ENCODE measurements around the gene CSRNP3.

The CSRNP3 gene

DNA sequence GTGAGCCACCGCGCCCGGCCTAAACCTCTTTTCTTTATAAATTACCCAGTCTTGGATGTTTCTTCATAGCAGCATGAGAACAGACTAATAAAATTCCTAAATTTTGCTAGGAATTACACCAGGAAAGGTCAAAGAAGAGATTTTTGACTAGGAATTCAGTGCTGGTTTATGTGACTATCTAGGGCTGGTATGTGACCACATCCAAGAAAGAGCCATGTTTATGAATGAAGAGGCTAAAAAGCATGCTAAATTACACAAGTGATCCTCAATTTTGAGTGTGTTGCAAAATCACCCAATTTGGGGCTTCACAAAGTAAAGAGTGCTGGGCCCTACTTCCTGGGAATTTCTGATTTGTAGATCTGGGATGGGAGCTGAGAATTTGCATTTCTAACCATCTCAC lies 123.6 kb downstream of the CSRNP3 start:
- DNase-seq = no peak

DNA sequence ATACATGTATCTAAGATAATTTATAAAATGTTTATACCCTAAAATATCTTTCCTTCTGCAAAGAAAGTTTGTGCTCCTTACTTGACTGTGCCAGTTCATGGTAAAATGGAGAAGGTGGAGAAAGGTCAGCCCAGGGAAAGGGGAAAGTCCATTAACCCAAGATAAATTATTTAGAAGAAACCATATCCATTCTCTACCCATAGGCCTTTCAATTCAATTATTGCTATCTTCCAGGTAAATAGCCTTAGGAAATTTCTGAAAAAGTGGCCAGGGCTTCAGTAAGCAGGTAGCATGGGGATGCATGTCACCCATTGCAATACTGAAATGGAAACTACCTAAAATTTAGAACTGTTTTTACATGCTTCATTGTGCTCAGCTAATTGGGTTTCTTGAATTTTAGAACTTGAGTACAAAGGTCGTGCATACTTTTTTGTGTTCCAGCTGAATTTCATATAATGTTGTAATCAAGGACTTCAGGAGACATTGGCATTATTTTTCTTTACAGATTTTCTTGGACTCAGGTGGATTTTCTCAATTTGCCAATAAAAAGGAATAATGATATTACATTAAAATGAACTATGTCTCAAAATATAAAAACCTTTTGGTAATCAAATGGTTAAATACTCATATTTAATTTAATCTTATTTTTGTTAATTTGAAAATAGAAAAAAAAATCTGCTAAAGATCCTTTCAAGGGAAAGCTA lies 124.9 kb downstream of the CSRNP3 start:
- no peak for DNase-seq

DNA sequence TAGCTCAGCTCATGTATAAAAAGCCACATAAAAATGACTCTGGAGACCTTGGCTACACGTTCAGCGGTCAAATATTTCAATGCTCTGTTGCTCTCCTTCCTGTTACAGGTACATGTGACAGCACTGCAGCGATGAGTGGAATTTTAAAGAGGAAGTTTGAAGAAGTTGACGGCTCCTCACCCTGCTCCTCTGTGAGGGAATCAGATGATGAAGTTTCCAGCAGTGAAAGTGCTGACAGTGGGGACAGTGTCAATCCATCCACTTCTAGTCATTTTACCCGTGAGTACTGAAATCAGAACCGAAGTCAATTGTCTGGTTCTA lies 125.4 kb downstream of the CSRNP3 start:
- DNase-seq = no peak

DNA sequence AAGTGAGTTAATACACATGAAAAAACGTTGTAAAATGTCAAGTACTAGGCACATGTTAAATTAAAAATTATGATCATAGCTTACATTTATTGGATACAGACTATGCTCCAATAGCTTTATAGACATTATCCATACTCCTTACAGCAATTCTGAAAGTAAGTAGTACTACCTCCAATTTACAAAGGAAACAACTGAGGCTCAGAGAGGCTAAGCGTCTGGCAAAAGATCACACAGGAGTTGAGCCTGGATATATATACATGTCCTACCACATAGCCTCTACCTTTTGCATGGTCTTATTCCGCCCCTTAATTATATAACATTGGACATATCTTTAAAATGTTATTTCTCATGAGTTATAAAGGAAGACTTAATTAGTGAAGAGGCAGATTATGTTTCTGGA lies 127.3 kb downstream of the CSRNP3 start:
- DNase-seq = no peak

DNA sequence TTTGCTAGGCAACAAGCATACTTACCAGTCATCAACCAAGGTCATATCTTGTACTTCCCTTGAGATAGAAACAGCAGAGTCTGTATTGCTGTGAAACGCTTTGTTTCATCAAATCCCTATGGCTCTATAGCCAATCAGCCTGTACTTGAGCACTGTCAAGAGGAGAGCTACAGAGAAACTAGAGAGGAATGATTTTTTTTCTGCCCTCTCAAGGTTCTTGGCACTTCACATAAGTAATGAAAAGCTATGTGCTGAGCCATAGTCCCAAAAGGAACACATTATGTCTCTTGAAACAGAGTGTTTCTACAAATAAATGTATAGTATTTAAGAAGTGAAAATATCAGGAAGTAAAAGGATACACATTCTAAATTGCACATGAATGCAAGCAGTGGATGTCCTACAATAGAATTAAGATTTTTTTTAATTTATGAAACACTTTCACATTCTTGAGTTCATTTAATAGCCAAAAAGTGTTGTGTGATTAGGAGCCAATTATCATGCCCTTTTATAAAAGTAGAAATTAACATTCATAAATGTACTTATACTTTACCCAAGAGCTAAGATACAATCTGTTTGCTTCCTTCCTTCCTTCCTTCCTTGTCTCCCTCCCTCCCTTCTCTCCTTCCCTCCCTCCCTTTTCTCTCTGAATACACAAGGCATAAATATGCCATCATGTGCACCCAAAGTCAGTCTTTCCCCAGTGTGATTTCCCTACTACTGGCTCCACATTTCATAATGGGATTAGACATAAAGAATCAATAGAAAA lies 131.8 kb downstream of the CSRNP3 start:
- no peak for DNase-seq

DNA sequence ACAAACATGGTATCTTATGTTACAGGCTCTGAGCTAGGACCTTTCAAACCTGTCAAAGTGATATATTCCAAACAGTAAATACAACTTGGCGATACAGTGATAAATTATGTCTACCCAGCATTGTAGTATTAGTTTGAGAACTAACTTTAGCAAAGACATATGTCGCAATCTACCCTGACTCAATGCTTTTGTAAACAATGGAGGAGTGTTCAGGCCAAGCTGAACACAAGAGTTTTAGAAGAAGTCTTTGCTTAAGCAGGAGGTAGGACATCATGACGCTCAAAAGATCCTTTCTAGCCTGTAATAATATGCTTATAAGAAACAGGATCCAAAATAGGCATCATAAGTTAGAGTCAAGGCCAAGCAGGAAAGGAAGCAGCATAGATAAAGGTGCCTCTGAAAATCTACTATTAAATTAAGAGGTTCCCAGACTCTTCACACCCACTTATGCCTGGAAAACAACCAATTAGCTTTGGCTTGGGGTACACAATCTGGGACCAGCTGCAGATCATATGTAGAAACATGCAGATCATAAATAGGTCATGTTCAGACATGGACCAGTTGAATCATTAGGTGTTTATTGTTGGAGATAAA lies 132.5 kb downstream of the CSRNP3 start:
- DNase-seq = no peak

DNA sequence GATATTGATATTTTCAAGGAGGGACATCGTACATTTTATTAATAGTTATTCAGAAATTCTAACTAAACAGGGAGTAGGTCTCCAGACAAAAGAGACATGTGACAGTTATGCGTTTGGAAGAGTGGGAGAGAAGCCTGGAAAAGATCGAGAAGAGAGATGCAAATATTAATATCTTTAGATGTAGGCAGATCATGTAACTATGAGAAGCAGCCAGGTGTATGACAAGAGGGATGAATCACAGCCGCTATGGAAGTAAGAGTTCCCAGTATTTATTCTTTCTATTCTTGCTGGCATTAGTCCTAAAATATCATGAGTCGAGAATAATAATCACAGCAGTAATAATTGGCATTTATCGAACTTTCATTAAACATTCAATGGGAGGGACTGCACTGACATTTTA lies 140.2 kb downstream of the CSRNP3 start:
- no peak for DNase-seq

DNA sequence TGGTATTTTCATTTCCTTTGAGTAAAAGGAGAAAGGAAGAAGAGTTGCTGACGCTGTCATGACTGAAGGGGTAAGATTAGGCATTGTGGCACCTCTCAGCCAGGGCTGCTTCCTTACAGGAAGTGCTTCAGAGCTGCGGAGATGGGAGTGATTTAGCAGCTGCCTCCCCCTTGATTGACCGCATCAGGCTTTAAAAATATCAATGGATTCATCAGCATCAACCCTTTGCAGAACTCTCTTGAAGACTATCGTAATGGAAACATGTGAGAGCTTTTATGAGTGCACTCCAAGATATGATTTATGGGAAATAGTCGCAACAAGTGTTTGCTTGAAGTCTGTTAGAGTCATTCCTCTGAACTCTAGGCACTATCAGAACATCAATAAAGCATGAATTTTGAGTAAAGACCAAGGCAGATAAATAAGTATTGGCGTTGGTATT lies 141.1 kb downstream of the CSRNP3 start:
- no peak for DNase-seq

DNA sequence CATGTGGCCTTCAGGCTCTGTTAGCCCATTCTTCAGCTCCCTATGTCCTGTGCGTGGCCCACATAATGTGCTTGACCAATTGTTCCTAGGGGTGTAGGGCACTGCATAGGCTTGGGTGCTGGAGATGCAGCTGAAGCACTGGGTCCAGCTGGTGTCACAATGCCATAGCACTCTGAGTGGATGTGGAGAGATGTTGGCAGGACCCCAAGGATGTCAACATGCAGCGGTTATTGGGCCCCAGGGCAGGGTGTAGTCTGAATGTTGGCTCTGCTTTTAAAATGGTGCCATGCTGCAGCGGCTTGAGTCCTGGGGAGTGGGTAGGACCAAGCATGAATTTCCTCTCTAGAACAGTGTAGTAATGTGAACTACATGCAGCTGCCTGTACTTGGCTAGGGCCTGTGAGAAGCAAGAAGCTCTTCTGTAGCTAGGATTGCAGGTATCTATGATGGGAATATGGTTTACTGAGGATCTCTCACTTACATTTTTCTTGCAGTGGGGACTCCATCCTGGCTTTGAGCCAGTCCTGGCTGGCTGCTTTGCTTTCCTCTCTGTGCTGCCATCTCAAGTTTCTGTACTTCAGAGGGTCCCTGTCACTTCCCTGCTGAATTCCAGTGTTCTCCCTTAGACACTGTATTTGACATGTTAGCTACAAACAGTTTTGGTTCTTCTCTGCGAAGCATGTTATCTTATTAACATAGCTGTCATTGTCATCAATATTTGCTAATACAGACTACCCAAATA lies 148.4 kb downstream of the CSRNP3 start:
- DNase-seq = no peak

DNA sequence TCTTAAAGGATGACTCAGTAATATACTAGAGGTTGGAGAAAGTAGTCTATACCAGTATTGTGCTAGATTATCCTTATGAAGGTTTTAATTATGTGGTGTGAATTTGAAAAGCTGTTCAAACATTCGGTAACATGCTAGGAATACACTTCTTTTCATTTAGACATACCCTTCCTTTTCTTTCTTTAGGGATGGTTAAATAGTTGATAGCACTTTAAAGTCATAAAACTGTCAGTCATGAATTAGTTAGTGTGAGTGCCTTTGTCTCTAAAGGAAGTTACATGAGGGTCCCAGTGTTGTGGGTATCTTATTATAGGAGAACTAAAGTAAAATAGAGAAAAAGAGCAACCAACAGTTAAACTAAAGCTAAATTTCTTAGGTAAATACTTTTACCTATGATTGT lies 149.3 kb downstream of the CSRNP3 start:
- no peak for DNase-seq

DNA sequence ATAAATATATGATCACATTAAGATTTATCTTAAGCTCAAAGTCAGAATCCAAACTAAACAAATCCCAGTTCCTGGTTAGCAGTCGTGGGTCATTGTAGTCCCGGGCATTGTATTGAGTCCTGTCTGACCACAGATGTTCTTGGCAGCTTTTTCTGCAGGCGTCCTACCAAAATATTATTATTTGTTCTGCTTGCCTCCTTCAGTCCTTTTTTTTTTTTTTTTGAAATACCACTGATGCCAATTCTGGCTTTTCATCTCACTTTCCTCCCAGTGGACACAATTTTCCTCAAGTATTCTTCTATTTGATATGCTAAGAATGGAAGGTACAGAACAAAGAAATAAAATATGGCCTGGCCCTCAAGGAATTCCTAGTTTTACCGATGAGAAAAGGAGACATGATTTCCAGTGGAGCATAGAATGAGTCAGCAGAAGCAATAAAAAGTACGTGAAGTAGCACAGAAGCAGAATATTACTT lies 151.6 kb downstream of the CSRNP3 start:
- no peak for DNase-seq

DNA sequence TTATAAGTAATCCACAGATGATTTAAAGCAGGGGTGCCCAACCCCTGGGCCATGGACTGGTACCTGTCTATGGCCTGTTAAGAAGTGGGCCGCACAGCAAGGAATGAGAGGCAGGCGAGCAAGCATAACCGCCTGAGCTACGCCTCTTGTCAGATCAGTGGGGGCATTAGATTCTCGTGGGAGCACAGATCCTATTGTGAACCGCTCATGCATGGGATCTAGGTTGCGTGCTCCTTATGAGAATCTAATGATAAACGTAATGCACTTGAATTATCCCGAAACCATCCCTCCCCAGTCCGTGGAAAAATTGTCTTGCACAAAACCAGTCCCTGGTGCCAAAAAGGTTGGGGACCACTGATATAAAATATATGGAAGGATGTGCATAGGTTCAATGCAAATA lies 153.7 kb downstream of the CSRNP3 start:
- DNase-seq = no peak

DNA sequence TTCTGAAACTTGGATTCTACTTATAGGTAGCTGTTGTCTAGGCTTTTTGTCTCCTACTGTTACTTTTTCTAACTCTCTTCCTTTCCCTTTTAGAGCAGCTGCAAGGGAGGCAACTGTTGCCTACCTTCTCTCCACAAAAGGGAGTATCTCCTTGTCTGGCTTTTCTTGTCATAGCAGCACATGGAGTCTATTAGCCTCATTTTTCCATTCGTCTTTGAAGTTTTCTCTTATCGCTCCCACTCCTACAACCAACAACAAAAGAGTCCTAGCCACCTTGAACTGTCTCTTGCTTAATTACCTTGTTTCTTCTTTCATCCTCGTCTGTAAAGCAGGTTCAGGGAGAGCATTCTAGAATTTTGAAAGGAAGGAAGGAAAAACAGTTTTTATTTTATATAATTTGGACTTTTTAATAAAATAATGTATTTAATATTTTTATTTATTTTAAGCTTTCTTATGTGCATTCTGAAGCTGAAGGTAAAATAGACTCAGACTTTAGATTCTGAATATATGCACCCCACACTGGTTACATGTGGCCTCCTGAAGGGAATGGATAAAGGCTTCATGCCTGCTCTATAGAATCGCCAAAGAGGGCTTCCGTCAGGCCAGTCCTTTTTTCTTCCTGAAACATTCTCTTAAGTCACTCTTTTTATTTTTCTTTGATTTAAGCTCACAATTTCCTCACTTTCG lies 154.4 kb downstream of the CSRNP3 start:
- DNase-seq = no peak

DNA sequence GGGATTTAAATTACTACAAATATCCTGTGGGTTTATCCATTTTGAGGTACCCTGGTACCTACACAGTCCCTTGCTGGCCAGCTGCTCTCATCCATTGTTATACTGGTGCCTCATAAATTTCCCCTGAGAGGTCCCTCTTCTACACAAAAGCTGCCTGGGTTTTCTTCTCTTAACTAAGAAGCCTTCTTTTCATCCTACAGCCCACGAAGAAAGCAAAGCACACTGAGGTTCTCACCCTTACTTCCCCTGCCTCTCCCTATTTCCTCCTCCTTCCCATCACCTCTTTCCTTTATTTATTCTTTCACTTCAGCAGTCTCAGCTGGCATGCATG lies 154.9 kb downstream of the CSRNP3 start:
- DNase-seq = no peak

DNA sequence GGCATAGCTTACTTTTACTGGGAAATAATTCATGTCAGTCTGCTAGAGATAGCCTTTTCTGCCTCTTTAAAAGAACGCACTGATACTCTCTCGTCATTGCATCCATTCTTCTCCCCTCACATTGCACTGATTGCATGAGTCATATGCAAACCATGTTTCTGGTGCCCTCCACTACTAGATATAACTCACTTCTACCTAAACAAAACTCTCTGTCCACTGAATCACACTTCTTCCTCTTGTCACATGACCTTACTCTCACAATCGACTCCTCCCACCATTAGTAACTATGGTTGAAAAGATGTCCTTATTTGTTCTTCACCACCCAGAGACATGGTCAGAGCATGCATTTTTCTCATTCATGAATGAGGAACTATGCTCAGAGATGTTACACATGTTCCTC lies 158.0 kb downstream of the CSRNP3 start:
- DNase-seq = no peak

DNA sequence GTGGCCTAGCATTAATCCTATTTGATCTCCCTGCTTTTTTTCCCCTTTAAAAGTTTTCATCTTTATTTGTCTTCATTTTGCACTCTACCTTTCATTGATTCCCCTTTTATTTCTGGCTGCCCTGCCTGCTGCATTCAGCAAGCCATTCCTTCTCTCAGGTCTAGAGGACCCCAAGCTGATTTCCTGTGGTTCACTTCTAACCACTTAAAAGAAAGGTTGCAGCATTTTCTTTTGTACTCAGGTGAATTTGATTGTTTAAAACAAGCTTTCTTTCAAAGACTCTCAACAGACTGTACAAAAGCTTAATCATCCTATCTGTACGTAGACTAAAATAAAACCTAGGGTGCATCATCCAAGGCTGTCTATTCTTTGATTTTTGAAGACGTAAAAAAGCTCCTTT lies 160.3 kb downstream of the CSRNP3 start:
- DNase-seq = no peak

DNA sequence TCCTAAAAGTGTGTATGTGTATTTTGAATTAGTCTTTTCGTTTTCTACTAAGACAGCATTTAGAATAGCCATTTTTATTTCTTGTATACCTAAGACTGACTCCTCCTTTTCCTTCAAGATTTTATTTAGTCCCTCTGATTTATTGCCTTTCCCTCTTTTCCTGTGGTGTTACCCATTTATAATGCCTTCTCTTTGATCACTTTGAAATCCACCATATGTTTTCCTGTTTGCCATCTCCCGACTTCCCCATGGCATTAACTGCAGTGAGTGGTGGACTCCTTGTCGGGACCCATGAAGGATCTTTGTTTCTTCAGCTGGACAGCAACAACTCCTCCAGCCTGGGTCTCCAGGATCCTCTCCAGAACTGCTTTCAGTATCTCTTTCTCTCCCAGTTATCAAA lies 160.7 kb downstream of the CSRNP3 start:
- DNase-seq = no peak

DNA sequence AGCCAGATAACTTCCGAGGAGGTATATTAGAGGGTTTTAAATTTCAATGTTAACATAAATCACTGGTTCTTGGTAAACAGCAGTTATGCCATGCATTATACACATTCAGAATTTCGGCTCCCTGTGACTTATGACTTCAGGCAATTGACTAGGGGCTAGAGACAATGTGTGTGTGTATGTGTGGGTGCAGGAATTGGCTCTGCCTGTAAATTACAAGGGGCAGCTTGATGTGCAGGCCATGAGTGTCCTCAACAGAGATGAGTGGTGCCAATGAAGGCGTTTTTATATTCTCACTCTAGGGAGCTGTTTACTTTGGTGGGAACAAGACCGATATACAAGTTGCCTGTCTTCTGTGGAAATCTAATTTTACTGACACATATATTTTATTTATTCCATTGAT lies 161.6 kb downstream of the CSRNP3 start:
- no peak for DNase-seq

DNA sequence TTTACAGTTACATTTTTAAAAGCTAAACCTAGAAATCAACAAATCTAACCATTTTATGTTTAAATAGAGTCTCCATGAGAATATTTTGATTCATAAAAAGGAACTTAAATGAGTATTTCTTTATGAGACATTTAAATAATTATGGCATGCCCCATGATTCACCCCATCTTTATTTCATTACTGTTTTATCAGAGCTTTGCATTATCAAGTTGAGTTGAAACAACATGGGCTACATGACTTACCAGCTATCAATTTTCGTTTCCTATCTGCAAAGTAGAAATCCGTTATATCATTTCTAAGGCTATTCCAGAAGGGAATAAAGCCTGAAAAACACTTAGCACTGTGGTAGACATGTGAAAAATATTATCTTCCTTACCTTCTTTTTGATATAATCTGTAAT lies 163.1 kb downstream of the CSRNP3 start:
- DNase-seq = no peak

DNA sequence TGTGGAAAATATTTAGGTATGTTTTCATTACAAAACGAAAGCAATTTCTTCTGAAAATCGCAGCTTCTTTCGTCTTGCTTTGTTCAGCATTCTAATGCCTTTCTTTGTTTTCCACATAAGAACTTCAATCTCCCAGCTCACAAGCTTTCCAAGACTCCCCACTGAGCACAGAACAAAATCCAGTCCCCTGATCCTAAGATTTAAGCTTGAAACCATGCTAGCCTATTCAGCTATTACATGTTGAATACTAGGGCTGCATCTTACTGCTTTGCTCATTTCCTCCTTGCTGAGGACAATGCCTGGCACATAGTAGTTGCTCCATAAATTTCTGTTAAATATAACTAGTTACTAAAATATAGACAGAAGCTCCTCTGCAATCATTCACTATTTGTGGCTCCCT lies 163.9 kb downstream of the CSRNP3 start:
- no peak for DNase-seq

DNA sequence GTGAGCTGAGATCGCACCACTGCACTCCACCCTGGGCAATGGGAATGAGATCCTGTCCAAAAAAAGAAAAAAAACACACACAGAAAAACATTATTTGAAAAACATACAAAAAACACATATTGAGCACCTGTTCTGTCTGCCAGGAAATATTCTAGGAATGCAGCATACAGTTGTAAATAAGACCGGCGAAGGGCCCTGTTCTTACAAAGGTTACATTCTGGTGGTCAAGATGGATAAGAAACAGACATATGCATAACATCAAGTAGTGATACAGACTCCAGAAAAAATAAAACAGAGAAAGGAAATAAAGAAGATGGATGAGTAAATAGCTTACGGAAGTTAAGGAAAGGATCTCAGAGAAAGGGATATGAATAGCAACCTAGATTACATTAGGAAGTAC lies 164.8 kb downstream of the CSRNP3 start:
- DNase-seq = no peak

DNA sequence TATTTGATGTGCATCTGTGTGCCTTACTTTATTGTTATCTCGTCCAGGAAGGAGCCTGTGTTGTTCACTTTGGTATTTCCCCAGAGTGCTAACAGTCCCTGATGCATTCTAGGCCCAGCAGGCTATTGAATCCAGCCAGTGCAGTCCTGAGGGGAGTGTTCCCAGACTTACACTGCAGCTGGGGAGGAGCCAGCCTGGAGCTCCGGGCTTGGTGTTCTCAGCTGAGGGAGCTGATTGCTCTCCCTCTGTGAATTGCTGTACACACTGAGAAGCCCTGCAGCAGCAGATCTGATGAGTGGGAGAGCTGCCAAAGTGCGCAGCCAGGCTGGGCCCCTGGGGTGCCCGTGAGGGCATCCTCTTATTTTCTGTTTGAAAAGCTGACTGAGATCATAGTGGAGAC lies 165.4 kb downstream of the CSRNP3 start:
- DNase-seq = no peak

DNA sequence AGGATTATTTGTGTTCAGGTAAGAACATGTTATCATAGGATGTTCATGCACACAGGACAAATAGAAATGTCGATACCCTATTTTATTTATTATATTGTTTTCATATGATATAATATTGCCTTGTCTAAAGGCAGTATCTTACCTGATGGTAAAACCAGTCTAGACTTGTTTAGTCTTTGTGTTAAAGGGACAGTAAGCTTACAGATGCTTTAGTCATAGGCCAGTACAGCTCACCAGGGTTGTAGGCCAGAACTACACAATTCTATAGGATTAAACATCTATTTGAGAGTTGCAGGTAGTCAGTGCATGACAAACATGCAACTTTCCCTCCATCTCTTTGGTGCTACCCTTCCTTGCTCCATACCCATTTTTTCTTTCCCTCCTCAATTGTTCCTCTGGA lies 166.0 kb downstream of the CSRNP3 start:
- DNase-seq = no peak
